Measurements from ENCODE around the gene KRTAP29-1.

DNA sequence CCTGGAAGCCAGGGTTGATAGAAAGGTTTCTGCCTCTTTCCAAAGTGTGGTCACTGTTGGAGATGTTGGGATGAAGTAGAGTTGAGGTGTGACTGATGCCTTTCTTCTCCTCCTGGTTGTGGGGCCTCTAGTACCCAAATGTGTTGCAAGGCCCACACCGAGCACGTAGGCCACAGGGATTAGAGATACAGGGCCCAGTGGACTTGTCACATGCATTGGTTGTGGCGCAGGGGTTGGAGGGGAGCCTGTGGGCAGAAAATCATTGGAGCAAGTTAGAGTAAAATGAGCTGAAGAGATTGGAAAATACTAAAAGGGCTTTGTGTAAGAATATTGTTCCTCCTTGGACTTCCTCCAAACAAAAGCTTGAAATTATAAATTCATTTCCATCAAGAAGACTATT lies 43.3 kb upstream of the KRTAP29-1 start:
- TF ChIP-seq ZNF70 (CRISPR knock-in tag; IDR thresholded peaks at IDR 0.05), result no peak
- TF ChIP-seq ZNF565 (CRISPR knock-in tag; conservative IDR thresholded peaks at IDR 0.05; ENCODE audit: low read depth), result no peak
